ENCODE measurements around the gene MVP. TPM values are rescaled to one million over a fixed set of nuclear protein-coding genes. Genes with fewer than 3 reads are reported as not detected.

Gene MVP
- total RNA-seq, 1 donor from 2014 or later = 27.4 TPM

- DNase-seq (ENCODE audit: extremely low spot score, unreplicated experiment) = peak; percentile 98
- peaks cover 38% of the 10 kb centered on the region for H3K4me1 Mint-ChIP-seq (ENCODE audit: unreplicated experiment)
- peak; percentile 93 for TF ChIP-seq CTCF (conservative IDR thresholded peaks at IDR 0.05)
- H3K27me3 Mint-ChIP-seq = peaks cover 4% of the 10 kb centered on the region
- H3K9me3 Mint-ChIP-seq = no peaks in the 10 kb centered on the region
- H3K4me3 Mint-ChIP-seq = peak within 1 kb of the TSS; percentile 93
- H3K36me3 Mint-ChIP-seq = peaks cover 8% of the 10 kb centered on the region
- peak within 1 kb of the TSS; percentile 94 for H3K27ac Mint-ChIP-seq
Observed at GRCh38 chr16:29815793-29816693, 4.2 kb upstream of the MVP start, which contains the start of gene PAGR1. Gene PAGR1, plus strand, starts transcription at chr16:29816152. Its CDS starts 374 bp downstream, at chr16:29816526.

GRCh38 chr16:29816694-29817441, 3.4 kb upstream of the MVP start:
- Mint-ChIP-seq H3K27ac (peak overlapping the region; percentile 94), H3K36me3 (peaks cover 8% of the 10 kb centered on the region), H3K4me1 (ENCODE audit: unreplicated experiment) (peaks cover 36% of the 10 kb centered on the region), H3K4me3 (peak overlapping the region; percentile 93), H3K27me3 (peaks cover 4% of the 10 kb centered on the region), H3K9me3 (no peaks in the 10 kb centered on the region)
- peak; percentile 31 for TF ChIP-seq CTCF (conservative IDR thresholded peaks at IDR 0.05)
- no peak for DNase-seq (ENCODE audit: extremely low spot score, unreplicated experiment)

DNA sequence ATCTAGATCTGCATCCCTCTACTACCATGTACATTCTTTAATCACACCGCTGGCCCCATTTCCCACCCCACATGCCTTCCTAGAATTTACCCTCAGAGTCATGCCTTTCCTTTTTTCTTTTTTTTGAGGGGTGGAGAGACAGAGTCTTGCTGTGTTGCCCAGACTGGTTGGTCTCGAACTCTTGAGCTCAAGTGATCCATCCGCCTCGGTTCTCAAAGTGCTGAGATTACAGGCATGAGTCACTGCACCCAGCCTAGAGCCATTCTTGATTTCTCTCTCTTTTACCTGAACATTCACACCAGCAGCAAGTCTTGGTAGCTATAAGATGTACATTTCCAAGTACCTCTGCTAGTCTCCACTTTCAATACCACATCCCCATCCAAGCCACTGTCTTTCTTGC, 2.2 kb upstream of the MVP start:
- Mint-ChIP-seq H3K9me3 (no peaks in the 10 kb centered on the region), H3K36me3 (peaks cover 8% of the 10 kb centered on the region), H3K27ac (peak overlapping the region; percentile 87), H3K4me1 (ENCODE audit: unreplicated experiment) (peaks cover 42% of the 10 kb centered on the region), H3K4me3 (peak overlapping the region; percentile 88), H3K27me3 (peaks cover 4% of the 10 kb centered on the region)
- DNase-seq (ENCODE audit: extremely low spot score, unreplicated experiment) = no peak
- no peak for TF ChIP-seq CTCF (conservative IDR thresholded peaks at IDR 0.05)

DNA sequence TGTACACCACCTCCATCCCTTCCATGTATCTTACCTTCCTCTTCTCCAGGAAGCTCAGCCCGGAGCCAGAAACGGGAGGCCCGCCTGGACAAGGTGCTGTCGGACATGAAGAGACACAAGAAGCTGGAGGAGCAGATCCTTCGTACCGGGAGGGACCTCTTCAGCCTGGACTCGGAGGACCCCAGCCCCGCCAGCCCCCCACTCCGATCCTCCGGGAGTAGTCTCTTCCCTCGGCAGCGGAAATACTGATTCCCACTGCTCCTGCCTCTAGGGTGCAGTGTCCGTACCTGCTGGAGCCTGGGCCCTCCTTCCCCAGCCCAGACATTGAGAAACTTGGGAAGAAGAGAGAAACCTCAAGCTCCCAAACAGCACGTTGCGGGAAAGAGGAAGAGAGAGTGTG, 756 bp upstream of the MVP start:
- DNase-seq (ENCODE audit: extremely low spot score, unreplicated experiment) = no peak
- Mint-ChIP-seq H3K4me1 (ENCODE audit: unreplicated experiment) (peaks cover 42% of the 10 kb centered on the region), H3K27me3 (peaks cover 4% of the 10 kb centered on the region), H3K27ac (peak overlapping the region; percentile 86), H3K4me3 (peak overlapping the region; percentile 88), H3K9me3 (no peaks in the 10 kb centered on the region), H3K36me3 (peaks cover 8% of the 10 kb centered on the region)
- TF ChIP-seq CTCF (conservative IDR thresholded peaks at IDR 0.05) = no peak

- Mint-ChIP-seq H3K27me3 (peaks cover under 1% of the 10 kb centered on the region), H3K36me3 (peaks cover 5% of the 10 kb centered on the region), H3K27ac (peak overlapping the region; percentile 86), H3K4me3 (peak overlapping the region; percentile 88), H3K4me1 (ENCODE audit: unreplicated experiment) (peaks cover 36% of the 10 kb centered on the region), H3K9me3 (no peaks in the 10 kb centered on the region)
- no peak for TF ChIP-seq CTCF (conservative IDR thresholded peaks at IDR 0.05)
- no peak for DNase-seq (ENCODE audit: extremely low spot score, unreplicated experiment)
Observed at GRCh38 chr16:29820730-29821642, 724 bp downstream of the MVP start.

All from type B pancreatic cell (in vitro differentiated cells).